Thyroid gland (tissue), 4 donors: Measurements from ENCODE around the gene COX8A. TPM values are rescaled to one million over a fixed set of nuclear protein-coding genes. Genes with fewer than 3 reads are reported as not detected.
A peak's percentile ranks its signal among the peaks of the same experiment; 100 is the strongest.

ENCODE experiments used
- DNase-seq, 2 donors: peaks; one replicate each; pipeline ENCODE4 v3.0.0-alpha.2; 2019
- H3K27ac ChIP-seq, 3 donors: fragments of 200-600 bp; sonication (generic); 1 replicate in 2 of 3; 2 replicates in 1 of 3; pipeline ENCODE4 v1.5.1; 2016 to 2019; ENCODE audit warnings: mild to moderate bottlenecking in 1 of 3, moderate library complexity in 1 of 3
- H3K27me3 ChIP-seq: fragments of 200-600 bp; sonication (generic); one replicate; pipeline ENCODE4 v1.5.1; 2019
- H3K36me3 ChIP-seq, 2 donors: fragments of 200-600 bp; sonication (generic); one replicate each; pipeline ENCODE4 v1.5.1; 2016 to 2019
- H3K4me1 ChIP-seq, 2 donors: fragments of 200-600 bp; sonication (generic); one replicate each; pipeline ENCODE4 v1.5.1; 2017 to 2019
- H3K4me3 ChIP-seq, 3 donors: fragments of 200-600 bp; sonication (generic); replicated peaks in 1 of 3; 1 replicate in 2 of 3; 2 replicates in 1 of 3; pipeline ENCODE4 v1.5.1; 2016; ENCODE audit warnings: mild to moderate bottlenecking in 1 of 3
- H3K9me3 ChIP-seq: fragments of 200-600 bp; sonication (generic); one replicate; pipeline ENCODE4 v1.5.1; 2017
- POLR2A ChIP-seq, 2 donors: fragments of 450-650 bp; IDR thresholded peaks; one replicate each; pipeline ENCODE4 v1.6.1; 2017; ENCODE audit warnings: antibody characterized with exemption in 2 of 2, mild to moderate bottlenecking in 2 of 2, moderate library complexity in 1 of 2
- WGBS, 2 donors: methylation state at CpG; one replicate each; pipeline ENCODE4 v1.1.5; 2017; 5-methylcytosine and 5-hydroxymethylcytosine counted together
- intact Hi-C: fragments of 100-400 bp; cut with DNase I; formaldehyde crosslinking; loops from one replicate; pipeline ENCODE4 v1.15.1; 2023
- total RNA-seq, 4 donors: library from RNA; depleted of rRNA; stranded (reverse); fragments of >200 nt; gene quantifications; one replicate each; pipeline ENCODE4 v1.2.3, GENCODE V29; 2016
- TF ChIP-seq, protein P1 (sequence below), 6 experiments: fragments of 200-600 bp in 3 of 6; fragments of 450-650 bp in 3 of 6; sonication (generic) in 3 of 6; IDR thresholded peaks; one replicate each; pipeline ENCODE4 v1.5.1; 2016 to 2019; ENCODE audit warnings: antibody characterized with exemption in 6 of 6, mild to moderate bottlenecking in 2 of 6, inconsistent platforms in 1 of 6, moderate library complexity in 1 of 6

Gene COX8A
- total RNA-seq, 4 donors from 2014 or later = 210 to 787 (median 471) TPM

DNA sequence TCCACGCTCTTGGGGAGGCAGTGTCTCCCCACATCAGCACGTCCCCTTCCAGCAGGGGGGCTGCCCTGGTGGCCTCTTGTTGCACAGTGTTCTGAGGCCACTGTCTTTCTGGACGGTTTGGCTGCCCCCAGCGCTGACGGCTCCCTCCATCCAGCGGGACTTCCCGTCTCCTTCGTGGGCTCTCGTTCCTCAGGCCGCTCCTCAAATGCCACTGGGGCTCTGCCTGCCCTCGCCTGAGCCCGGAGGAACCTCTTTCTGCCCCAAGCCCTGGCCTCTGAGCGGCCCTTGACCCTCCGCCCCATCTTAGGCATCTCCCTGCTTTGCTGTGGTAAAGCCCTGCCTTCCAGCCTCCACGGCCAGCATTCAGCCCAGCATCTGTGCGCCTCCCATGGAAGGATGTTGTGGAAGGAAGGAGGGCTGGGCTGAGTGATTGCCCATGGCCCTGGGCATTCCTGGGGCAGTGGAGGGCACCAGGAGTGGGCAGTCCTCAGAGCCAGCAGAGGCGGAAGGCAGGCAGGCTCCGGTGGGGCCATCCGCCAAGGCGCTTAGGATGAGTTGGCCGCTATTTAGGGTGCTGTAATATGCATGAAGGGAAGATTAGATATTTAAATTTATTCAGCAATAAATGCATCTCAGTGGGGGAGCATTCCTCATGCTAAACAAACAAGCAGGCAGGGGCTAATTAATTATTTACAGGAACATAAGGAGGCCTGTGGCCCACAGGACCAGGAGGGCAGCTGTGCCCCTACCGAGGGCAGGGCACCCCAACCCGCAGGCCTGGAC, 29.6 kb downstream of the COX8A start:
- TF ChIP-seq, protein P1, sequence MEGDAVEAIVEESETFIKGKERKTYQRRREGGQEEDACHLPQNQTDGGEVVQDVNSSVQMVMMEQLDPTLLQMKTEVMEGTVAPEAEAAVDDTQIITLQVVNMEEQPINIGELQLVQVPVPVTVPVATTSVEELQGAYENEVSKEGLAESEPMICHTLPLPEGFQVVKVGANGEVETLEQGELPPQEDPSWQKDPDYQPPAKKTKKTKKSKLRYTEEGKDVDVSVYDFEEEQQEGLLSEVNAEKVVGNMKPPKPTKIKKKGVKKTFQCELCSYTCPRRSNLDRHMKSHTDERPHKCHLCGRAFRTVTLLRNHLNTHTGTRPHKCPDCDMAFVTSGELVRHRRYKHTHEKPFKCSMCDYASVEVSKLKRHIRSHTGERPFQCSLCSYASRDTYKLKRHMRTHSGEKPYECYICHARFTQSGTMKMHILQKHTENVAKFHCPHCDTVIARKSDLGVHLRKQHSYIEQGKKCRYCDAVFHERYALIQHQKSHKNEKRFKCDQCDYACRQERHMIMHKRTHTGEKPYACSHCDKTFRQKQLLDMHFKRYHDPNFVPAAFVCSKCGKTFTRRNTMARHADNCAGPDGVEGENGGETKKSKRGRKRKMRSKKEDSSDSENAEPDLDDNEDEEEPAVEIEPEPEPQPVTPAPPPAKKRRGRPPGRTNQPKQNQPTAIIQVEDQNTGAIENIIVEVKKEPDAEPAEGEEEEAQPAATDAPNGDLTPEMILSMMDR (IDR thresholded peaks at IDR 0.05) = no peak
- no peak for TF ChIP-seq POLR2A (IDR thresholded peaks at IDR 0.05)
- WGBS, 2 donors = 81 to 84% methylated on average over 22 to 23 of the region's 23 CpGs
- intact Hi-C loops = loop anchor here (10.0 kb wide), 1 partner anchor 81 kb away; no protein-coding TSS in a partner anchor
- no peak overlapping the region for H3K4me3 ChIP-seq
- DNase-seq = no peak
- peaks cover 30 to 50% of the 10 kb centered on the region in 2 donors for H3K4me1 ChIP-seq
- H3K9me3 ChIP-seq = no peaks in the 10 kb centered on the region
- H3K36me3 ChIP-seq = no peaks in the 10 kb centered on the region
- no peak overlapping the region for H3K27ac ChIP-seq
- no peaks in the 10 kb centered on the region for H3K27me3 ChIP-seq

- Histone ChIP-seq H3K27me3 (no peaks in the 10 kb centered on the region), H3K4me1 (peaks cover 25 to 44% of the 10 kb centered on the region in 2 donors), H3K36me3 (no peaks in the 10 kb centered on the region), H3K9me3 (no peaks in the 10 kb centered on the region), H3K27ac (no peak overlapping the region), H3K4me3 (no peak overlapping the region)
- intact Hi-C loops = loop anchor here (10.0 kb wide), 1 partner anchor 80 kb away; no protein-coding TSS in a partner anchor
- no peak for DNase-seq
- WGBS, 2 donors = 76 to 81% methylated on average over 4 of the region's 4 CpGs
- TF ChIP-seq, protein P1 (IDR thresholded peaks at IDR 0.05) = no peak
- no peak for TF ChIP-seq POLR2A (IDR thresholded peaks at IDR 0.05)
Observed at GRCh38 chr11:64004590-64004984, 30.2 kb downstream of the COX8A start.

DNA sequence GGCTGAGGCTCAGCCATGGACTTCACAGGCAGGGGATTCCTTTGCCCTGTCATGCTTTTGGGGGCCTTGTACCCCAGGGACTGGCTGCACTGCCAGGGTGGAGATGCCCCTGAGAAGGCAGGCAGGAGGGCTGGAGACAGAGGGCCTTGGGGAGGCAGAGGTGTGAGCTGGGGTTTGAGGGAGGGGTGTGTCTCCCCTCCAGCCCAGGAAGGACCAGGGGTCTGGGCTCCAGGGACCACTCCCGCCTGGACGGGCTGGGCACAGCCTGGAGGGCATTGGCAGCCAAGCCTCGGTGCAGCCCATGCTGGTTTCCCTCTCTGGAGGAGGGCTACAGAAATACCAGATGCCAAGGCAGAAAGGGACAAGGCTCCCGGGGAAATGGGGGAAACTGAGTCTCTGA, 31.3 kb downstream of the COX8A start:
- Histone ChIP-seq H3K4me3 (no peak overlapping the region), H3K9me3 (no peaks in the 10 kb centered on the region), H3K36me3 (no peaks in the 10 kb centered on the region), H3K4me1 (peaks cover 16 to 33% of the 10 kb centered on the region in 2 donors), H3K27ac (no peak overlapping the region), H3K27me3 (no peaks in the 10 kb centered on the region)
- WGBS, 2 donors = 94% methylated on average over 4 of the region's 4 CpGs; no CpG with 5 or more reads in 1 of the 2 donors
- intact Hi-C loops = loop anchor here (10.0 kb wide), 1 partner anchor 79 kb away; no protein-coding TSS in a partner anchor
- no peak for DNase-seq
- TF ChIP-seq POLR2A (IDR thresholded peaks at IDR 0.05) = no peak
- TF ChIP-seq, protein P1 (IDR thresholded peaks at IDR 0.05) = no peak

DNA sequence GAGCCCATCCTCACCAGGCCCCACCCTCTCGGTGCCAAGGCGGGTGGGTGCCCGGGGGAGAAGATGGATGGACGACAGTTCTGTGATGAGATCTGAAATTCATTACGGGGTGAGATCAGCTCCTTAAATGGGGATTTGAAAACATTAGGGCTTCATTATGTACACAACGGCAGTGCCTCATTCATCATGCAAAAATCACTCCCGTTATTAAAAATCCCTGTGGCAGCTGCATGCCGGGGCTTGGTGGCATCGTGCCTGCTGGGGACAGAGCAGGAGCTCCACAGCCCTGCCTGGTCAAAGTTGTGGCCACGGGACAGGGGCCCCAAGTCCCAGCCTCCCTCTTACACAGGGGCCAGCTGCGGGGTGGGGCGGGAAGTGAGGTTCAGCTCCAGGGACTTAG, 32.0 kb downstream of the COX8A start:
- intact Hi-C loops = loop anchor here (10.0 kb wide), 1 partner anchor 78 kb away; no protein-coding TSS in a partner anchor
- no peak overlapping the region for H3K4me3 ChIP-seq
- DNase-seq = no peak
- H3K27me3 ChIP-seq = no peaks in the 10 kb centered on the region
- TF ChIP-seq POLR2A (IDR thresholded peaks at IDR 0.05) = no peak
- TF ChIP-seq, protein P1 (IDR thresholded peaks at IDR 0.05) = no peak
- H3K36me3 ChIP-seq = no peaks in the 10 kb centered on the region
- H3K27ac ChIP-seq = no peak overlapping the region
- H3K4me1 ChIP-seq = peaks cover 13 to 26% of the 10 kb centered on the region in 2 donors
- H3K9me3 ChIP-seq = no peaks in the 10 kb centered on the region
- WGBS, 2 donors = 62 to 91% methylated on average over 10 to 12 of the region's 12 CpGs

- H3K27ac ChIP-seq = peak overlapping the region in 1 of 3 donors; percentile 56
- intact Hi-C loops = loop anchor here (10.0 kb wide), 1 partner anchor 78 kb away; no protein-coding TSS in a partner anchor
- H3K27me3 ChIP-seq = no peaks in the 10 kb centered on the region
Observed at GRCh38 chr11:64007160-64007628, 32.8 kb downstream of the COX8A start.

More at GRCh38 chr11:64007160-64007628, 32.8 kb downstream of the COX8A start:
- Histone ChIP-seq H3K4me3 (peak overlapping the region in 1 of 3 donors; percentile 9), H3K9me3 (no peaks in the 10 kb centered on the region), H3K4me1 (peaks cover 13 to 19% of the 10 kb centered on the region in 2 donors), H3K36me3 (no peaks in the 10 kb centered on the region)
- TF ChIP-seq POLR2A (IDR thresholded peaks at IDR 0.05) = no peak
- TF ChIP-seq, protein P1 (IDR thresholded peaks at IDR 0.05) = no peak
- 13 to 14% methylated on average over 26 of the region's 27 CpGs for WGBS, 2 donors
- no peak for DNase-seq
